Pancreas (tissue), 10 donors: Measurements from ENCODE around the gene DLD. TPM values are rescaled to one million over a fixed set of nuclear protein-coding genes. Genes with fewer than 3 reads are reported as not detected.

ENCODE experiments used
- ATAC-seq, 4 donors: fragments of 200-7000 bp; cut with Tn5 transposase; one replicate each; pipeline versions ENCODE4 v1.8.0 to v1.9.1; 2020; ENCODE audit warnings: mild to moderate bottlenecking in 4 of 4, moderate library complexity in 4 of 4
- DNase-seq, 6 donors: peaks; one replicate each; pipeline ENCODE4 v3.0.0-alpha.2; 2020
- FAIRE-seq: peaks from 2 replicates; lab custom pipeline; 2012; peaks lifted over from hg19 to GRCh38; lab: Jason Lieb, UNC
- H3K27ac ChIP-seq, 4 donors: fragments of 200-600 bp; sonication (generic); 1 replicate in 3 of 4; 2 replicates in 1 of 4; pipeline versions ENCODE4 v1.5.0 to v1.8.0; 2020
- H3K27me3 ChIP-seq, 4 donors: fragments of 200-600 bp; one replicate each; pipeline ENCODE4 v1.8.0; 2021
- H3K36me3 ChIP-seq, 3 donors: fragments of 200-600 bp; sonication (generic) in 1 of 3; one replicate each; pipeline versions ENCODE4 v1.5.0 to v1.8.0; 2020 to 2021
- H3K4me1 ChIP-seq, 3 donors: fragments of 200-600 bp; one replicate each; pipeline ENCODE4 v1.8.0; 2021
- H3K4me3 ChIP-seq, 4 donors: fragments of 200-600 bp; sonication (generic) in 2 of 4; one replicate each; pipeline versions ENCODE4 v1.5.0 to v1.8.0; 2020 to 2021
- H3K9me3 ChIP-seq, 4 donors: fragments of 200-600 bp; one replicate each; pipeline ENCODE4 v1.8.0; 2021
- CTCF ChIP-seq, 4 donors: fragments of 200-600 bp; sonication (generic) in 3 of 4; IDR thresholded peaks; one replicate each; pipeline versions ENCODE4 v1.5.0 to v1.8.0; 2021; ENCODE audit warnings: antibody characterized with exemption in 4 of 4
- WGBS, 2 donors: extraction: QIAGEN DNeasy Blood & Tissue Kit; methylation state at CpG; one replicate each; pipeline ENCODE4 v1.1.7; 2013; 5-methylcytosine and 5-hydroxymethylcytosine counted together
- intact Hi-C, 3 donors: fragments of 100-400 bp; cut with DNase I; formaldehyde crosslinking; loops; one replicate each; pipeline versions ENCODE4 v1.11.1 to v1.14.2; 2022
- polyA plus RNA-seq, 2 donors: library from polyadenylated mRNA; stranded (reverse); fragments of 200-250 nt; gene quantifications; one replicate each; pipeline ENCODE4 v1.2.3, GENCODE V29; 2013
- total RNA-seq, 6 donors: library from RNA; stranded (reverse); fragmentation: NEBNext Ultra II Directional in 4 of 6; extraction: Animal tissue kit (Norgen Biotek cat#: 25700) in 4 of 6; gene quantifications; one replicate each; pipeline versions ENCODE4 v1.2.1 to v1.2.4, GENCODE V29; 2021 to 2023
- donor health status: healthy with polysubstance abuse.
- donor health status: DM: no; HTN: no; CAD: no; lungs with moderate emphysema.
- donor health status: DM: no; HTN: no; CAD: no.
- donor health status: control.
- donor health status: control.
- donor health status: Bipolar disorder and iron deficiency.
- donor health status: DM: yes; HTN: yes; CAD: no.
- donor health status: DM: no; HTN: no; CAD: no.
- donor health status: DM: no; HTN: no; CAD: no.
- donor health status: DM: yes; HTN: yes; CAD: no.

DLD gene
- total and polyA plus RNA-seq, 8 donors: 8.2 to 43.0 (median 34.1) TPM

- no peak overlapping the region for H3K27ac ChIP-seq
- no peak for TF ChIP-seq CTCF (IDR thresholded peaks at IDR 0.05)
- H3K27me3 ChIP-seq: no peaks in the 10 kb centered on the region
- peaks cover 0 to 21% (median 5%) of the 10 kb centered on the region in 3 donors for H3K36me3 ChIP-seq
- 97 to 98% methylated on average over 2 of the region's 2 CpGs for WGBS, 2 donors
- intact Hi-C loops: no loop called here
- no peak for FAIRE-seq
- no peaks in the 10 kb centered on the region for H3K4me1 ChIP-seq
- DNase-seq: no peak
- H3K4me3 ChIP-seq: no peak overlapping the region
- ATAC-seq: no peak
- H3K9me3 ChIP-seq: no peaks in the 10 kb centered on the region
Measured at GRCh38 chr7:107936312-107936711, 45.3 kb downstream of the DLD start.

- FAIRE-seq (no peak), DNase-seq (no peak), ATAC-seq (no peak)
- Histone ChIP-seq H3K4me1 (no peaks in the 10 kb centered on the region), H3K27ac (no peak overlapping the region), H3K36me3 (peaks cover 0 to 13% (median 11%) of the 10 kb centered on the region in 3 donors), H3K9me3 (no peaks in the 10 kb centered on the region), H3K4me3 (no peak overlapping the region), H3K27me3 (no peaks in the 10 kb centered on the region)
- intact Hi-C loops: no loop called here
- no peak for TF ChIP-seq CTCF (IDR thresholded peaks at IDR 0.05)
- WGBS, 2 donors: 92 to 94% methylated on average over 1 of the region's 1 CpG
Measured at GRCh38 chr7:107937531-107937930, 46.5 kb downstream of the DLD start.

- no peaks in the 10 kb centered on the region for H3K4me1 ChIP-seq
- 84 to 93% methylated on average over 6 of the region's 6 CpGs for WGBS, 2 donors
- H3K9me3 ChIP-seq: no peaks in the 10 kb centered on the region
- no peak overlapping the region for H3K4me3 ChIP-seq
- TF ChIP-seq CTCF (IDR thresholded peaks at IDR 0.05): no peak
- DNase-seq (no peak), ATAC-seq (peak in 2 of 4 donors; percentile 14 to 22), FAIRE-seq (peak; percentile 41)
- intact Hi-C loops: no loop called here
- H3K27me3 ChIP-seq: no peaks in the 10 kb centered on the region
- H3K27ac ChIP-seq: no peak overlapping the region
- H3K36me3 ChIP-seq: peaks cover 0 to 17% (median 16%) of the 10 kb centered on the region in 3 donors
Measured at GRCh38 chr7:107938456-107939250, 47.7 kb downstream of the DLD start.

GRCh38 chr7:107939573-107940489 lies 48.8 kb downstream of the DLD start:
- FAIRE-seq (no peak), DNase-seq (no peak), ATAC-seq (peak in 3 of 4 donors; percentile 33 to 62 (median 49))
- Histone ChIP-seq H3K4me1 (no peaks in the 10 kb centered on the region), H3K4me3 (no peak overlapping the region), H3K36me3 (peaks cover 0 to 22% (median 18%) of the 10 kb centered on the region in 3 donors), H3K9me3 (no peaks in the 10 kb centered on the region), H3K27ac (peak overlapping the region in 1 of 4 donors; percentile 43), H3K27me3 (no peaks in the 10 kb centered on the region)
- no peak for TF ChIP-seq CTCF (IDR thresholded peaks at IDR 0.05)
- WGBS, 2 donors: 88 to 89% methylated on average over 16 of the region's 16 CpGs
- intact Hi-C loops: no loop called here
